SW480 (cell line): Measurements from ENCODE around the gene SIGLEC5.
A peak's percentile ranks its signal among the peaks of the same experiment; 100 is the strongest.

Experiments used
- DNase-seq: peaks from one replicate; pipeline ENCODE4 v3.0.0-alpha.2; 2016; ENCODE audit warnings: low spot score

Gene SIGLEC5

GRCh38 chr19:51589511-51589910 lies 40.7 kb downstream of the SIGLEC5 start:
- DNase-seq: no peak

- DNase-seq: no peak
These were observed 42.7 kb downstream of the SIGLEC5 start for GRCh38 chr19:51587264-51588191.

- DNase-seq: no peak
These were observed 43.4 kb downstream of the SIGLEC5 start for GRCh38 chr19:51586799-51587198.

- DNase-seq: no peak
These were observed 44.0 kb downstream of the SIGLEC5 start for GRCh38 chr19:51586103-51586728.

- no peak for DNase-seq
These were observed 53.4 kb downstream of the SIGLEC5 start for GRCh38 chr19:51576850-51577249.

- no peak for DNase-seq
These were observed 56.9 kb downstream of the SIGLEC5 start for GRCh38 chr19:51573331-51573730.

GRCh38 chr19:51572908-51573307 lies 57.3 kb downstream of the SIGLEC5 start:
- DNase-seq: no peak

- no peak for DNase-seq
These were observed 57.8 kb downstream of the SIGLEC5 start for GRCh38 chr19:51572410-51572809.

- DNase-seq: no peak
These were observed 58.6 kb downstream of the SIGLEC5 start for GRCh38 chr19:51571599-51571998.

- peak; percentile 98 for DNase-seq
These were observed 59.1 kb downstream of the SIGLEC5 start, which contains the start of gene ZNF175 for GRCh38 chr19:51570962-51571575. ZNF175 (plus strand) TSS chr19:51571283; CDS start chr19:51573330, 2,047 bp downstream.

GRCh38 chr19:51568456-51568855 lies 61.7 kb downstream of the SIGLEC5 start:
- DNase-seq: no peak

- DNase-seq: no peak
These were observed 62.6 kb downstream of the SIGLEC5 start for GRCh38 chr19:51567583-51567982.

GRCh38 chr19:51566489-51567100 lies 63.6 kb downstream of the SIGLEC5 start:
- no peak for DNase-seq

GRCh38 chr19:51565583-51565982 lies 64.6 kb downstream of the SIGLEC5 start:
- peak; percentile 43 for DNase-seq

GRCh38 chr19:51564791-51565190 lies 65.4 kb downstream of the SIGLEC5 start:
- no peak for DNase-seq
